H1 (cell line): ENCODE results near the gene KCNK3. TPM values are rescaled to one million over a fixed set of nuclear protein-coding genes. Genes with fewer than 3 reads are reported as not detected.

Experiments used
- CTCF ChIA-PET: fragments of 300-600 bp; sonication (Branson Sonifier 250); formaldehyde crosslinking; loops from one replicate; lab custom pipeline; 2021; ENCODE audit not compliant: partially characterized antibody; lab: Charles Lee
- POLR2A ChIA-PET: fragments of 300-600 bp; sonication (Branson Sonifier 250); formaldehyde crosslinking; loops from one replicate; lab custom pipeline; 2021; ENCODE audit warnings: inconsistent platforms; ENCODE audit not compliant: partially characterized antibody; lab: Charles Lee
- DNase-seq, 2 experiments: peaks; one replicate each; pipeline versions ENCODE4 v3.0.0 to v3.0.0-alpha.2; 2010 to 2022; ENCODE audit warnings: low spot score in 2 of 2, low read depth in 1 of 2, mixed read lengths in 1 of 2
- FAIRE-seq: peaks from 2 replicates; lab custom pipeline; 2011; peaks lifted over from hg19 to GRCh38; lab: Jason Lieb, UNC
- H2AFZ ChIP-seq: 2 replicates; pipeline ENCODE4 v1.8.1; 2012; ENCODE audit warnings: low read length, inconsistent platforms
- H2AK5ac ChIP-seq: 2 replicates; pipeline ENCODE4 v1.6.1; 2013; ENCODE audit warnings: low read depth, low read length
- H2BK120ac ChIP-seq: replicated peaks from 2 replicates; pipeline ENCODE3; 2013; ENCODE audit warnings: low read depth, low read length, inconsistent platforms
- H2BK12ac ChIP-seq: 2 replicates; pipeline ENCODE4 v1.6.1; 2013; ENCODE audit warnings: low read depth, low read length
- H2BK15ac ChIP-seq: 2 replicates; pipeline ENCODE4 v1.6.1; 2013; ENCODE audit warnings: low read length
- H2BK20ac ChIP-seq: 2 replicates; pipeline ENCODE4 v1.6.1; 2013; ENCODE audit warnings: low read length
- H2BK5ac ChIP-seq: 2 replicates; pipeline ENCODE4 v1.6.1; 2013; ENCODE audit warnings: low read depth, low read length
- H3K14ac ChIP-seq: 2 replicates; pipeline ENCODE4 v1.6.1; 2013; ENCODE audit warnings: inconsistent platforms; ENCODE audit not compliant: insufficient read length
- H3K18ac ChIP-seq: 2 replicates; pipeline ENCODE4 v1.6.1; 2013; ENCODE audit warnings: low read length; ENCODE audit errors: extremely low read depth
- H3K23ac ChIP-seq: 2 replicates; pipeline ENCODE4 v1.6.1; 2013; ENCODE audit warnings: inconsistent platforms; ENCODE audit not compliant: insufficient read length
- H3K23me2 ChIP-seq: 2 replicates; pipeline ENCODE4 v1.6.1; 2013; ENCODE audit warnings: low read depth, low read length
- H3K27ac ChIP-seq: 2 replicates; pipeline ENCODE4 v1.6.1; 2011; ENCODE audit warnings: low read depth, low read length, inconsistent platforms
- H3K27me3 ChIP-seq, 4 experiments: replicated peaks in 1 of 4; 1 replicate in 1 of 4; 2 replicates in 3 of 4; pipeline versions ENCODE4 v1.6.1 to v1.8.1; 2011 to 2013; ENCODE audit warnings: low read length in 3 of 4, mild to moderate bottlenecking in 3 of 4, inconsistent platforms in 2 of 4, mixed read lengths in 2 of 4, moderate library complexity in 1 of 4; ENCODE audit not compliant: control insufficient read depth in 3 of 4, insufficient read depth in 3 of 4; ENCODE audit errors: extremely low read depth in 1 of 4
- H3K36me3 ChIP-seq, 4 experiments: 2 replicates each; pipeline versions ENCODE4 v1.6.1 to v1.8.1; 2011 to 2013; ENCODE audit warnings: mild to moderate bottlenecking in 4 of 4, low read length in 3 of 4, moderate library complexity in 2 of 4, control low read depth in 1 of 4, inconsistent platforms in 1 of 4; ENCODE audit not compliant: insufficient read depth in 4 of 4, control insufficient read depth in 2 of 4
- H3K4ac ChIP-seq: replicated peaks from 2 replicates; pipeline ENCODE3; 2013; ENCODE audit warnings: low read length, low read depth, mixed read lengths, inconsistent platforms; ENCODE audit not compliant: insufficient read length
- H3K4me1 ChIP-seq, 4 experiments: replicated peaks in 1 of 4; 1 replicate in 1 of 4; 2 replicates in 3 of 4; pipeline versions ENCODE4 v1.6.1 to v1.8.1; 2011 to 2013; ENCODE audit warnings: low read length in 3 of 4, inconsistent platforms in 2 of 4, mixed read lengths in 1 of 4; ENCODE audit not compliant: insufficient read depth in 4 of 4, control insufficient read depth in 3 of 4
- H3K4me2 ChIP-seq, 2 experiments: 2 replicates each; pipeline versions ENCODE4 v1.6.1 to v1.8.1; 2011 to 2013; ENCODE audit warnings: low read depth in 2 of 2, low read length in 2 of 2, control low read depth in 1 of 2, inconsistent platforms in 1 of 2, mild to moderate bottlenecking in 1 of 2; ENCODE audit not compliant: insufficient read depth in 1 of 2
- H3K4me3 ChIP-seq, 4 experiments: fragments of 200-600, 300-600 bp in 1 of 4; sonication (generic), shearing (Covaris generic), sonication (Bioruptor Twin) in 1 of 4; 2 replicates each; pipeline versions ENCODE4 v1.5.1 to v1.8.1; 2011 to 2016; ENCODE audit warnings: low read length in 4 of 4, low read depth in 3 of 4, control low read depth in 2 of 4, inconsistent platforms in 2 of 4, mild to moderate bottlenecking in 2 of 4, mixed read lengths in 1 of 4, moderate library complexity in 1 of 4; ENCODE audit not compliant: insufficient read depth in 2 of 4; ENCODE audit errors: extremely low read depth in 1 of 4
- H3K56ac ChIP-seq: replicated peaks from 2 replicates; pipeline ENCODE3; 2013; ENCODE audit warnings: low read depth, mild to moderate bottlenecking, mixed read lengths, low read length, inconsistent platforms; ENCODE audit not compliant: insufficient read length
- H3K79me1 ChIP-seq: 2 replicates; pipeline ENCODE4 v1.6.1; 2013; ENCODE audit warnings: low read depth, low read length, control low read depth
- H3K79me2 ChIP-seq, 2 experiments: 2 replicates each; pipeline versions ENCODE4 v1.6.1 to v1.8.1; 2012 to 2013; ENCODE audit warnings: low read length in 2 of 2, mild to moderate bottlenecking in 2 of 2, inconsistent platforms in 1 of 2; ENCODE audit not compliant: insufficient read depth in 2 of 2, control insufficient read depth in 1 of 2
- H3K9ac ChIP-seq, 4 experiments: replicated peaks in 1 of 4; 1 replicate in 1 of 4; 2 replicates in 3 of 4; pipeline versions ENCODE4 v1.6.1 to v1.8.1; 2011 to 2013; ENCODE audit warnings: low read depth in 3 of 4, low read length in 3 of 4, control low read depth in 2 of 4, mild to moderate bottlenecking in 2 of 4, moderate library complexity in 2 of 4, inconsistent platforms in 1 of 4; ENCODE audit errors: extremely low read depth in 1 of 4
- H3K9me3 ChIP-seq, 2 experiments: 2 replicates each; pipeline versions ENCODE4 v1.6.1 to v1.8.1; 2012 to 2013; ENCODE audit warnings: mild to moderate bottlenecking in 2 of 2, moderate library complexity in 2 of 2, control low read depth in 1 of 2, inconsistent platforms in 1 of 2, low read depth in 1 of 2, low read length in 1 of 2, mixed read lengths in 1 of 2; ENCODE audit not compliant: insufficient read depth in 2 of 2
- H4K20me1 ChIP-seq, 2 experiments: replicated peaks in 1 of 2; 2 replicates each; pipeline versions ENCODE3 to v1.8.1; 2011 to 2013; ENCODE audit warnings: inconsistent platforms in 2 of 2, low read length in 2 of 2, mild to moderate bottlenecking in 1 of 2; ENCODE audit not compliant: insufficient read depth in 2 of 2, control insufficient read depth in 1 of 2
- H4K5ac ChIP-seq: 2 replicates; pipeline ENCODE4 v1.6.1; 2013; ENCODE audit warnings: low read length, low read depth, mixed read lengths, inconsistent platforms; ENCODE audit not compliant: insufficient read length
- H4K8ac ChIP-seq: 2 replicates; pipeline ENCODE4 v1.8.0; 2013; ENCODE audit warnings: mild to moderate bottlenecking, moderate library complexity, low read length, inconsistent platforms; ENCODE audit not compliant: insufficient read depth; ENCODE audit errors: extremely low read depth
- H4K91ac ChIP-seq: replicated peaks from 2 replicates; pipeline ENCODE3; 2013; ENCODE audit warnings: low read length, mixed read lengths, inconsistent platforms; ENCODE audit not compliant: insufficient read length
- ASH2L ChIP-seq: fragments of 200-600, 300-600 bp; sonication (generic); IDR thresholded peaks from one replicate; pipeline ENCODE4 v1.7.1; 2017; ENCODE audit warnings: low read length
- EP300 ChIP-seq, 2 experiments: IDR thresholded peaks; 1 replicate in 1 of 2; 2 replicates in 1 of 2; pipeline ENCODE4 v1.6.1; 2011 to 2012; ENCODE audit warnings: low read depth in 2 of 2, low read length in 2 of 2, mild to moderate bottlenecking in 2 of 2, borderline replicate concordance in 1 of 2, inconsistent platforms in 1 of 2, moderate library complexity in 1 of 2
- EZH2 ChIP-seq: fragments of 200-600 bp; sonication (generic); IDR thresholded peaks from 2 replicates; pipeline ENCODE4 v1.7.1; 2012; ENCODE audit warnings: low read depth, mild to moderate bottlenecking, moderate library complexity, low read length, inconsistent platforms; ENCODE audit not compliant: severe bottlenecking
- KDM4A ChIP-seq: IDR thresholded peaks from one replicate; pipeline ENCODE4 v1.7.1; 2012; ENCODE audit warnings: low read depth, mild to moderate bottlenecking, moderate library complexity, low read length, inconsistent platforms; ENCODE audit not compliant: severe bottlenecking
- KDM5A ChIP-seq: fragments of 200-600 bp; IDR thresholded peaks from 2 replicates; pipeline ENCODE4 v1.7.1; 2012; ENCODE audit warnings: mild to moderate bottlenecking, low read length, inconsistent platforms, mixed read lengths
- NRF1 ChIP-seq: IDR thresholded peaks from 2 replicates; pipeline ENCODE4 v1.6.1; 2011; ENCODE audit warnings: mild to moderate bottlenecking, low read depth, low read length, improper control_type of control experiment
- RBBP5 ChIP-seq: IDR thresholded peaks from 2 replicates; pipeline ENCODE4 v1.7.1; 2012; ENCODE audit warnings: low read depth, mild to moderate bottlenecking, inconsistent platforms, low read length, moderate library complexity, borderline replicate concordance
- RNF2 ChIP-seq: fragments of 200-900, 300-1000 bp; sonication (generic); IDR thresholded peaks from 2 replicates; pipeline ENCODE4 v1.7.1; 2016; ENCODE audit warnings: borderline replicate concordance, low read depth, mild to moderate bottlenecking, antibody characterized with exemption, low read length; ENCODE audit not compliant: poor library complexity, severe bottlenecking; ENCODE audit errors: missing control alignments
- TAF1 ChIP-seq: IDR thresholded peaks from 2 replicates; pipeline ENCODE4 v1.6.1; 2011; ENCODE audit warnings: mild to moderate bottlenecking, low read depth, low read length
- ZNF274 ChIP-seq: IDR thresholded peaks from 2 replicates; pipeline ENCODE4 v1.7.0; 2012; ENCODE audit warnings: low read length, borderline replicate concordance; ENCODE audit errors: extremely low read depth
- WGBS, 2 experiments: shearing (Covaris generic) in 1 of 2; methylation state at CpG; one replicate each; pipeline versions ENCODE4 v1.1.6 to v1.1.7; 2013 to 2015; ENCODE audit warnings: low lambda C conversion rate in 2 of 2, mixed read lengths in 2 of 2, inconsistent platforms in 1 of 2, low coverage in 1 of 2, missing lambda C conversion rate in 1 of 2; ENCODE audit not compliant: insufficient replicate concordance in 2 of 2, insufficient coverage in 1 of 2, insufficient read length in 1 of 2; ENCODE audit errors: extremely low coverage in 1 of 2, missing lambda C conversion rate in 1 of 2; 5-methylcytosine and 5-hydroxymethylcytosine counted together
- polyA plus RNA-seq, 7 experiments: library from polyadenylated mRNA; depleted of rRNA in 3 of 7; stranded (reverse) in 5 of 7; unstranded in 2 of 7; fragments of >200 nt in 5 of 7; fragments of 200-250 nt in 2 of 7; gene quantifications; 1 replicate in 5 of 7; 2 replicates in 1 of 7; 4 replicates in 1 of 7; pipeline versions ENCODE4 v1.2.1 to v1.2.3, GENCODE V29; 2011 to 2013; ENCODE audit warnings: missing spikeins in 2 of 7, mixed read lengths in 2 of 7
- total RNA-seq: library from RNA; stranded (reverse); fragmentation: NEBNext Ultra II Directional; extraction: Animal tissue kit (Norgen Biotek cat#: 25700); gene quantifications from 2 replicates; pipeline ENCODE4 v1.2.1, GENCODE V29; 2021

Gene KCNK3
- total and polyA plus RNA-seq, 2 of the 8 experiments (the other 6 are each of a cell fraction or from before 2014, with no cell fraction given), result 0.29 to 0.30 TPM

- Histone ChIP-seq H2AK5ac (peak overlapping the region; percentile 83; the same call in 1 of the 2 replicates), H3K9me3 (no peaks in the 10 kb centered on the region), H3K9ac (no peak overlapping the region), H4K20me1 (peaks cover 0 to 9% of the 10 kb centered on the region in 2 experiments), H3K27me3 (peaks cover 25 to 45% (median 42%) of the 10 kb centered on the region in 4 experiments), H2BK5ac (no peak overlapping the region), H4K5ac (no peak overlapping the region), H2BK20ac (no peak overlapping the region), H3K4ac (no peak overlapping the region), H3K56ac (no peak overlapping the region), H3K27ac (no peak overlapping the region), H2AFZ (no peak overlapping the region), H2BK12ac (no peak overlapping the region), H3K4me3 (peak overlapping the region; percentile 30 to 56 (median 34); a peak in 7 of 8 replicates), H3K23me2 (peaks cover 13% of the 10 kb centered on the region; the same call in 1 of the 2 replicates), H3K79me2 (no peaks in the 10 kb centered on the region), H2BK120ac (no peak overlapping the region), H4K91ac (no peak overlapping the region), H2BK15ac (no peak overlapping the region), H3K79me1 (no peaks in the 10 kb centered on the region), H3K14ac (no peak overlapping the region), H3K4me1 (peaks cover 0 to 16% (median 11%) of the 10 kb centered on the region in 4 experiments; a peak in 6 of 7 replicates), H3K4me2 (peak overlapping the region; percentile 67 to 90), H3K23ac (no peak overlapping the region), H3K36me3 (no peaks in the 10 kb centered on the region), H3K18ac (no peak overlapping the region; the same call in 1 of the 2 replicates), H4K8ac (peak overlapping the region; percentile 42)
- DNase-seq (peak; percentile 25 to 65), FAIRE-seq (no peak)
- ChIA-PET CTCF (interaction anchor here (0.7 to 1.3 kb wide), 3 partner anchors 82 to 447 kb away, joined by 3 to 5 read pairs (median 5); no protein-coding TSS in a partner anchor), POLR2A (no interaction called here)
- 10% methylated on average over 36 of the region's 83 CpGs; no CpG with 5 or more reads in 1 of the 2 experiments for WGBS, 2 experiments
- TF ChIP-seq RBBP5 (no peak), EP300 (IDR thresholded peaks at IDR 0.05; ENCODE audit: borderline replicate concordance in 1 of 2, low read depth in 2 of 2, low read length in 2 of 2) (no peak), ZNF274 (no peak), KDM4A (peak; percentile 42), NRF1 (no peak), KDM5A (no peak), EZH2 (peak; percentile 64), RNF2 (peak; percentile 52), TAF1 (no peak), ASH2L (peak; percentile 40)
Observed at GRCh38 chr2:26692897-26693849, 651 bp downstream of the KCNK3 start.
